Measurements from ENCODE around the gene TP53TG5.

The TP53TG5 gene

DNA sequence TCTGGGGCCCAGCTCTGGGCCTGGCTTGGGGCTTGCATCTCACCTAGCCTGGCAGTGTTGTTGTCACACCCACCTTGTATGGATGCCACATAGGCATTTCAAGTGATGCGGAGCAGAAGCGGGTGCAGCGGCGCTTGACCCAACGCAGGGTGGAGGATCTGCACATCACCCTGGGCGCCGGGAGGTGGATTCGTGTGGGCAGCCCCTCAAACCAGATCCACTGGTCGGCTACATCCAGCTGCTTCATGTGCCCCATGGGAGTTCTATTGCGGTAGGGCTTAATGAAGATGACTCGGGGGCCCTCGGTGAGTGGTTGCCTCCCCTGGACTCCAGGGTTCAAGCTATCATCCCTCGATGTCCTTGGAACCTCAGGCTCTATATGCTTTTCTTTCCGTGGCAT is 3.2 kb downstream of the TP53TG5 start:
- TF ChIP-seq, protein P1, sequence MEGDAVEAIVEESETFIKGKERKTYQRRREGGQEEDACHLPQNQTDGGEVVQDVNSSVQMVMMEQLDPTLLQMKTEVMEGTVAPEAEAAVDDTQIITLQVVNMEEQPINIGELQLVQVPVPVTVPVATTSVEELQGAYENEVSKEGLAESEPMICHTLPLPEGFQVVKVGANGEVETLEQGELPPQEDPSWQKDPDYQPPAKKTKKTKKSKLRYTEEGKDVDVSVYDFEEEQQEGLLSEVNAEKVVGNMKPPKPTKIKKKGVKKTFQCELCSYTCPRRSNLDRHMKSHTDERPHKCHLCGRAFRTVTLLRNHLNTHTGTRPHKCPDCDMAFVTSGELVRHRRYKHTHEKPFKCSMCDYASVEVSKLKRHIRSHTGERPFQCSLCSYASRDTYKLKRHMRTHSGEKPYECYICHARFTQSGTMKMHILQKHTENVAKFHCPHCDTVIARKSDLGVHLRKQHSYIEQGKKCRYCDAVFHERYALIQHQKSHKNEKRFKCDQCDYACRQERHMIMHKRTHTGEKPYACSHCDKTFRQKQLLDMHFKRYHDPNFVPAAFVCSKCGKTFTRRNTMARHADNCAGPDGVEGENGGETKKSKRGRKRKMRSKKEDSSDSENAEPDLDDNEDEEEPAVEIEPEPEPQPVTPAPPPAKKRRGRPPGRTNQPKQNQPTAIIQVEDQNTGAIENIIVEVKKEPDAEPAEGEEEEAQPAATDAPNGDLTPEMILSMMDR (IDR thresholded peaks at IDR 0.05; ENCODE audit: low read depth, low read length, missing control alignments), result no peak
- DNase-seq (ENCODE audit: extremely low read depth, low read depth), result no peak

DNA sequence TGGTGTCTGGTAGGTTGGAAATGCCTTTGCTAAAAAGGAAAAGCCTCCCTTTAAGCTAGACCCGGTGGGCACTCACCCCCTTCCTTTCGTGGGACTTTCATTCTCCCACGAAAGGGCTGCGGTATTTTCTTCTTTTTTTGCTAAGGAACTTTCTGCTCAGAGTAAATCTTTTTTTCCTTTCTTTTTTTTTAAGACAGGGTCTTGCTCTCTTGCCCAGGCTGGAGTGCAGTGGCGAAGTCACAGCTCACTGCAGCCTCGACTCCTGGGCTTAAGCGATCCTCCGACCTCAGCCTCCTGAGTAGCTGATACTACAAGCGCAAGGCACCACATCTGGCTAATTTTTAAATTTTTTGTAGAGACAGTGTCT is 4.0 kb downstream of the TP53TG5 start:
- DNase-seq (ENCODE audit: extremely low read depth, low read depth), result no peak
- TF ChIP-seq, protein P1 (IDR thresholded peaks at IDR 0.05; ENCODE audit: low read depth, low read length, missing control alignments), result no peak
- no peak overlapping the region for H3K4me3 ChIP-seq (replicated peaks; ENCODE audit: low read depth, low read length)

More for the DNA sequence above, 3.2 kb downstream of the TP53TG5 start:
- H3K4me3 ChIP-seq (replicated peaks; ENCODE audit: low read depth, low read length), result no peak overlapping the region

DNA sequence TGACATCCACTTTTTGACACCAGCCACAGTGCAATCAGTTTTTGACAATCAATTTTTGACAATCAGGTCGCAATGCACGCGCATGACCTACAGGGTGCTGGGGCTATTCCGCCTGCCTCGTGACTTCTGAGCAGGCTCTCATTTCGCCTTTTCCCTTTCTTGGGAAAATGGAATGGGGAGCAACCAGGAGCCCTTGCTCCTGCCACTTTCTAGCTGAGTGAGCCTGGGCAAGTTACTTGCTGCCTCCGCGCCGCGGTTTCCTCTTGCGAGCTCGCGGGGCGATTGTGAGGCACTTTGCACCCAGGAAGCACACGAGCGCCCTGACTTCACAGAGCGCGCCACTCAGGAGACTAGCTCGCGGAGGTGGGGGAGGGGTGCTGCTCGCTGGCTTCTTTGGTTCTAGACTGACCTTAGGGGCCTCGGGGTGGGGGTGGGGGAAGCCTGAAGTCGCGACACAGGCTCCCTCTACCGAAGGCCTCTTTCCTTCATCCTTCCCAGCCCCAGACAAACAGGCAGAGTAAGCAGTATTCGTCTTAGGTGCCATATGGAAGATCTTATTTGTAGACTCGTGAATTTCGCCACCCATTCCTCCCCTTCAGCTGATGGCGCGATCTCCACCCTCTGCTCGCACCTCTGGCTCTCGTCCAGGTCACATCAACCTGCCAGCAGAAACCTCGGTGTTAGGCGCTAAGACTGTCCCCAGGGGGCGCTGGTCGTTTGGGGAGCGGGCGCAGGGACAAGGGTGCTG is 4.6 kb downstream of the TP53TG5 start:
- TF ChIP-seq, protein P1 (IDR thresholded peaks at IDR 0.05; ENCODE audit: low read depth, low read length, missing control alignments), result peak; percentile 92
- peak overlapping the region; percentile 28 for H3K4me3 ChIP-seq (replicated peaks; ENCODE audit: low read depth, low read length)
- DNase-seq (ENCODE audit: extremely low read depth, low read depth), result peak; percentile 57

DNA sequence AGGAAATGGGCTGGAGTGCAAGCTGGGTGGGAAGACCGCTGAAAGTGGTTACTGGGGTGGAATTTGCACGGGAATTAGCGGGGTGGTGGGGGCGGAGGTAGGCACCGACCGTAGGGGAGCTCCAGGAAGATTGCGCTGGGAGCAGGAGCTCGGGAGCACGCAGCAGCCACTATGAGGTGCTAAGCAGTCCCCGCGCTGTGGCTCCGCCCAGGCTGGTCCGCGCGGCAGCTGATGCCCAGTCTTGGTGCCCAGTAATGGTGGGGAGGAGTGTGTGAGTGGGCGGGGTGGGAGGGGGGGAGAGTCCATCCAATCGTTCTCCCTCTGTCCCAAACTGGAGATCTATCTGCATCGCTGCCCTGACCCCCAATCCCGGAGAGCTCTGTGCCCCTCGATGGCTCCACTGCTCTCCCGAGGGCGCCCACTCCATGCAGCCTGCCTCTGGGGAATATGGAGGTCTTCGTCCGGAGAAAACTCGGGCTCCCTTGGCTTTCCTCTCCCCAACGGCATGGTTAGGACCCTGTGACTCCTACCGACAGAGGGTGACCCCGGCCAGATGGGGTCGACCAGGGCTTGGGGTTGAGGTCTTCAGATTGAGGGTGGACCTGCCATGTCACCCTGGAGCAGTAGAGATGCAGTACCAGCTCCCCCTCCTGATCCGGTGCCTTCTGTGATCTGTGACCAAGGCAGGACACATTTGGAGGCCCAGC is 5.3 kb downstream of the TP53TG5 start:
- no peak overlapping the region for H3K4me3 ChIP-seq (replicated peaks; ENCODE audit: low read depth, low read length)
- DNase-seq (ENCODE audit: extremely low read depth, low read depth), result no peak
- TF ChIP-seq, protein P1 (IDR thresholded peaks at IDR 0.05; ENCODE audit: low read depth, low read length, missing control alignments), result no peak

DNA sequence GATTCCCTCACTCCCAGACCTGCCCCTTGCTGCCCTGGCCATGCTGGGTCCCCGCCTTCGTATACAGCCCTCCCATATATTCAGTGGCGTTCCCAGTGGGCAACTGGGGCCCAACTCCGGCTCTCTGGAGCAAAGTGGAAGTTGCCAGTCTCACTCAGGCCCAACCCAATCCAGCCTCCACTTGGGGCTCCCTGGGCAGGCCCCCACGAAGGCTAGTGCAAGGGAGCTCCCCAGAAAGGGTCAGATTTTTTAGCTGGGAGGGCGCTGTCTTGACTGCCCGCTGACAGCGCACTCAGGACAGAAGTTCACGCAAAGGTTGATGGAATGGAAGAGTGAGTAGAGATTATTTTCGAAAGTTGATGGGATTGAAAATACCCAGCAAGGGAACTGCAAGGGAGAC is 5.9 kb downstream of the TP53TG5 start:
- TF ChIP-seq, protein P1 (IDR thresholded peaks at IDR 0.05; ENCODE audit: low read depth, low read length, missing control alignments), result no peak
- DNase-seq (ENCODE audit: extremely low read depth, low read depth), result no peak
- no peak overlapping the region for H3K4me3 ChIP-seq (replicated peaks; ENCODE audit: low read depth, low read length)

DNA sequence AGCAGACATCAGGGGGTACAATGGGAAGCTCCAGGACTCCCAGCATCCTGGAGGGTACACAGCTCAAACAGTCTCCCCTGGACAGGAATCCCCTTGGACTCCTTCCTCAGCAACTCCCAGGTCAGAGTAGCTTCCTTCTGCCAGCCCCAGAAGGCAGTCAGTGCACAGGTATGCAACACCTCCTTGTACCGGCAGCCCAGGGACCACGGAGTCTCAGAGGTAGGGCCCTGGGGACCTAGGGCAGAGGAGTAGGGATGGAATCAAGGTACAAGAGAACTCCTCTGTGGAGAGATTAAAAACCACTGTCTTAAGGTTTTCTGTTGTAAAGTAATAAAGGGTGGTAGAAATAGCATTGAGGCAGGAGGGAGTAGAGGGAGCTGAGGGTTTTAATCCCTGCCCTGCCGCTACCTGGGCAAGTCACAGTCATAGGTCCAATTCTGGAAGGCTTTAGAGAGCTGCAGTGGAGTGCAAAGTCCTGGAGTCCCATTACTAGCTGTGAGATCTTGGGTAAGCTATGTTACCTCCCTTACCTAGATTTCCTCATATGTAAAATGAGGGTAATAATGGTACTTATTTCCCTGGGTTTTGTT is 7.5 kb downstream of the TP53TG5 start:
- TF ChIP-seq, protein P1 (IDR thresholded peaks at IDR 0.05; ENCODE audit: low read depth, low read length, missing control alignments), result no peak
- DNase-seq (ENCODE audit: extremely low read depth, low read depth), result no peak
- no peak overlapping the region for H3K4me3 ChIP-seq (replicated peaks; ENCODE audit: low read depth, low read length)
